ENCODE results near the gene TMEM94.

- TF ChIP-seq, protein P1, sequence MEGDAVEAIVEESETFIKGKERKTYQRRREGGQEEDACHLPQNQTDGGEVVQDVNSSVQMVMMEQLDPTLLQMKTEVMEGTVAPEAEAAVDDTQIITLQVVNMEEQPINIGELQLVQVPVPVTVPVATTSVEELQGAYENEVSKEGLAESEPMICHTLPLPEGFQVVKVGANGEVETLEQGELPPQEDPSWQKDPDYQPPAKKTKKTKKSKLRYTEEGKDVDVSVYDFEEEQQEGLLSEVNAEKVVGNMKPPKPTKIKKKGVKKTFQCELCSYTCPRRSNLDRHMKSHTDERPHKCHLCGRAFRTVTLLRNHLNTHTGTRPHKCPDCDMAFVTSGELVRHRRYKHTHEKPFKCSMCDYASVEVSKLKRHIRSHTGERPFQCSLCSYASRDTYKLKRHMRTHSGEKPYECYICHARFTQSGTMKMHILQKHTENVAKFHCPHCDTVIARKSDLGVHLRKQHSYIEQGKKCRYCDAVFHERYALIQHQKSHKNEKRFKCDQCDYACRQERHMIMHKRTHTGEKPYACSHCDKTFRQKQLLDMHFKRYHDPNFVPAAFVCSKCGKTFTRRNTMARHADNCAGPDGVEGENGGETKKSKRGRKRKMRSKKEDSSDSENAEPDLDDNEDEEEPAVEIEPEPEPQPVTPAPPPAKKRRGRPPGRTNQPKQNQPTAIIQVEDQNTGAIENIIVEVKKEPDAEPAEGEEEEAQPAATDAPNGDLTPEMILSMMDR (IDR thresholded peaks at IDR 0.05) = no peak
- no peak for TF ChIP-seq POLR2A (IDR thresholded peaks at IDR 0.05)
Observed at GRCh38 chr17:75492555-75493168, 36.2 kb downstream of the TMEM94 start.

Measured in vagina (tissue), 2 donors.